Measurements from ENCODE around the gene LASP1.
"Not testable (repeated sequence)": the region's sequence is repeated elsewhere in the genome, so short reads cannot be mapped to it uniquely, and the experiment has no call there.

Gene LASP1

GRCh38 chr17:38922538-38923297 is 52.9 kb downstream of the LASP1 start:
- in situ Hi-C loops (cut with MboI; ENCODE audit: low sequenced_read_pairs) = no loop called here

- in situ Hi-C loops (cut with MboI; ENCODE audit: low sequenced_read_pairs) = no loop called here
Observed at GRCh38 chr17:38925263-38925995, 55.6 kb downstream of the LASP1 start, which contains the start of gene LASP1NB. Gene LASP1NB (plus strand): TSS chr17:38925614.

GRCh38 chr17:38926293-38927070 is 56.6 kb downstream of the LASP1 start:
- in situ Hi-C loops (cut with MboI; ENCODE audit: low sequenced_read_pairs) = no loop called here

- in situ Hi-C loops (cut with MboI; ENCODE audit: low sequenced_read_pairs) = not testable (repeated sequence)
Observed at GRCh38 chr17:38930782-38931181, 60.9 kb downstream of the LASP1 start.

GRCh38 chr17:38933962-38934361 is 64.1 kb downstream of the LASP1 start:
- in situ Hi-C loops (cut with MboI; ENCODE audit: low sequenced_read_pairs) = not testable (repeated sequence)

GRCh38 chr17:38939987-38940386 is 70.1 kb downstream of the LASP1 start:
- in situ Hi-C loops (cut with MboI; ENCODE audit: low sequenced_read_pairs) = no loop called here

- in situ Hi-C loops (cut with MboI; ENCODE audit: low sequenced_read_pairs) = no loop called here
Observed at GRCh38 chr17:38940404-38940803, 70.5 kb downstream of the LASP1 start.

GRCh38 chr17:38942696-38943334 is 73.0 kb downstream of the LASP1 start:
- in situ Hi-C loops (cut with MboI; ENCODE audit: low sequenced_read_pairs) = no loop called here

GRCh38 chr17:38943607-38944006 is 73.7 kb downstream of the LASP1 start:
- in situ Hi-C loops (cut with MboI; ENCODE audit: low sequenced_read_pairs) = no loop called here

GRCh38 chr17:38947189-38947588 is 77.3 kb downstream of the LASP1 start:
- in situ Hi-C loops (cut with MboI; ENCODE audit: low sequenced_read_pairs) = no loop called here

- in situ Hi-C loops (cut with MboI; ENCODE audit: low sequenced_read_pairs) = not testable (repeated sequence)
Observed at GRCh38 chr17:38953800-38954199, 83.9 kb downstream of the LASP1 start.

- in situ Hi-C loops (cut with MboI; ENCODE audit: low sequenced_read_pairs) = no loop called here
Observed at GRCh38 chr17:38958326-38958725, 88.5 kb downstream of the LASP1 start.

GRCh38 chr17:38958756-38959155 is 88.9 kb downstream of the LASP1 start:
- in situ Hi-C loops (cut with MboI; ENCODE audit: low sequenced_read_pairs) = no loop called here

- in situ Hi-C loops (cut with MboI; ENCODE audit: low sequenced_read_pairs) = no loop called here
Observed at GRCh38 chr17:38959508-38959907, 89.7 kb downstream of the LASP1 start.

- in situ Hi-C loops (cut with MboI; ENCODE audit: low sequenced_read_pairs) = no loop called here
Observed at GRCh38 chr17:38960402-38960801, 90.5 kb downstream of the LASP1 start.

GRCh38 chr17:38961413-38961812 is 91.6 kb downstream of the LASP1 start:
- in situ Hi-C loops (cut with MboI; ENCODE audit: low sequenced_read_pairs) = no loop called here

GRCh38 chr17:38967290-38967738 is 97.5 kb downstream of the LASP1 start, which contains the start of gene FBXO47:
Gene FBXO47 (minus strand): TSS chr17:38967403. CDS start chr17:38963025, 4,378 bp downstream.
- in situ Hi-C loops (cut with MboI; ENCODE audit: low sequenced_read_pairs) = no loop called here

GRCh38 chr17:38969281-38969680 is 99.4 kb downstream of the LASP1 start:
- in situ Hi-C loops (cut with MboI; ENCODE audit: low sequenced_read_pairs) = no loop called here

- in situ Hi-C loops (cut with MboI; ENCODE audit: low sequenced_read_pairs) = no loop called here
Observed at GRCh38 chr17:38970128-38970527, 100.3 kb downstream of the LASP1 start.

- in situ Hi-C loops (cut with MboI; ENCODE audit: low sequenced_read_pairs) = no loop called here
Observed at GRCh38 chr17:38970804-38971203, 100.9 kb downstream of the LASP1 start.

Measured in HL-60/S4 (cell line).